SK-N-MC (cell line): ENCODE results near the gene MOCS2.

Source experiments
- EZH2 ChIP-seq: fragments of 200-600 bp; sonication (generic); IDR thresholded peaks from one replicate; pipeline ENCODE4 v1.6.1; 2017; ENCODE audit warnings: antibody characterized with exemption
- FOXP2 ChIP-seq: optimal IDR thresholded peaks from 2 replicates; pipeline ENCODE3; 2011; ENCODE audit warnings: mild to moderate bottlenecking, moderate library complexity; ENCODE audit not compliant: insufficient read depth; ENCODE audit errors: extremely low read length, control extremely low read depth
- POLR2AphosphoS5 ChIP-seq: IDR thresholded peaks from 2 replicates; pipeline ENCODE4 v1.6.1; 2012; ENCODE audit warnings: mild to moderate bottlenecking, low read depth, low read length, borderline replicate concordance

DNA sequence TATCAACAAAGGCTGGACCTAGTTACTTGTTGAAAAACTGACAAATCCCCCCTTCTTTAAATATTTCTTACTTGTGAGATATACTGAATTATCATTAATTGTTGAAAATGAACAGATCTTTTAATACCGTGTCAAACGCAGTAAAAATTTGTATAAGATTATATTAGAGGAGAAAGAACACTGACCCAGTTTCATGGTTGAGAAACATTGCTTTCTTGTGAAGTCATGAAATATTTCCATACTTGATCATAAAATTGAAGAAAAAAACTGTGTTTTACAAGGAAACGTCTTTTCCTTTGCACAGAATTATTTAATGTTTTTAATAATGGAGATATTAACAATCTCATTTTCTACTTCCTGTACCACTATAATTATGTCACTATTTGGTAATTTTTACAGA is 45.8 kb downstream of the MOCS2 start:
- TF ChIP-seq EZH2 (no peak), POLR2AphosphoS5 (no peak), FOXP2 (no peak)
